ENCODE measurements around the gene ANO2.

ANO2 gene

GRCh38 chr12:5513406-5513805 lies 431.7 kb downstream of the ANO2 start:
- DNase-seq (ENCODE audit: low spot score) = no peak
